NCI-H2107 (cell line): ENCODE measurements around the gene ZNRF3.
"Not testable (repeated sequence)": the region's sequence is repeated elsewhere in the genome, so short reads cannot be mapped to it uniquely, and the experiment has no call there.

Source experiments
- DNase-seq: peaks from one replicate; lab custom pipeline; 2025; lab: John Stamatoyannopoulos, UW

Gene ZNRF3

DNA sequence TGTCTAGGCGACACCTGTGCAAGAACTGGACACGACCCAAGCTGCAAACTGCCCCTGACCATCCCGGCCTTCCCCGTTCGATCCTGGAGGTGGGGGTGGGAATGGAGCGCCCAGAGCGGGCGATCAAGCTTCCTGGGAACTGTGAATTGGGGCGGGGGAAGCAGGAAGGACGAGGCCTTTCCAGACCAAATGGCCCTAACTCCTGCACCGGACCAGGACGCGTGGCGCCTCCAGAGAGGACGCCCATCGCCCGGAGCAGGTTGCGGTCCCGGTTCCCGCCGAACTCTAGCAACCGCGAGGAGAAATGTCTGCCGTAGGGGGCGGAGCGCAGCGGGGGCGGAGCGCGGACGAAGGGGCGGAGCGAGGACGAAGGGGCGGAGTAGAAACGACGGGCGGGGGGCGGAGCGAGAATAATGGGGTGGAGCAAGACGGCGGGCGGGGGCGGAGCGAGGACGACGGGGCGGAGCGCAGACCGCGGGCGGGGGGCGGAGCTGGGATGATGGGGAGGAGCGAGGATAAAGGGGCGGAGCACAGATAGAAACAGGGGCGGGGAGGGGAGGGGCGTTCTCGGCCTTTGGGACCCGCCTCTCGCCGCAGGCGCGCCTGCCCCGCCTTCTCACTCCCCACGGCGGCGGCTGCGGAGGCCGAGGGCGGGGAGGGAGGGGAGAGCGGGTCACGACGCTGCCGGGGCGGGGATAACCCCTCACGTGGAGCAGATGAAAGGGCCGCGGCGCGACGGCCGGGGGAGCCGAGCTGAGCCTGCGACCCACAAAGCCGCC lies at the start of gene ZNRF3:
TSS of gene ZNRF3 (plus strand) at position 695 of the 779 bp plus-strand sequence. CDS start 195 bp downstream, outside the sequence.
- peak; percentile 74 for DNase-seq

DNA sequence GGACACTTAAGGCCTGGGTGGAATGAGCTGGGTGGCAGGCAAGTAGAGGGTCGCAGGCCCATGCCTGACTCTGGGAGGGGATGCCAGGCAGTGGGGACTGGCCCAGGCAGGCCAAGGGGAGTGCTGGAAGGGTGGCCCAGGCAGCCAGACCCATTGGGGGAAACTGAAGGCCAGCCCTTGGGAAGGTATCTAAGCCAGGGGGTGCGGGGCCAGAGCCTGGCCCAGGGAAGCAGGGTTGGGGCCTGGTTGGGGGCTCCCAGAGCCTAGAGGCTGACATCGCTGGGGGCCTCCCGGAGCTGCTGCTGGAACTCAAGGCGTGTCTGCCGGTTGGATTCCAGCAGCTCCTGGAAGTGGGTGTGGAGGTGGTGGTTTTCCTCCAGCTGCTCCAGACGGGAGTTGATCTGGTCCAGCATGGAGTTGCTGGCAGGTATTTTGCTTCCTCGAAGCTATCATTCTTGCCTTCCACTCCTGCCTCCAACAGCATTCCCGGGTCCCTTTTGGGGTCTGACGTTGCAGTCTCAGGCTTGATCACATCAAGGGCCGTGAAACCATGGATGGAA lies 47.7 kb upstream of the ZNRF3 start:
- DNase-seq: no peak

DNA sequence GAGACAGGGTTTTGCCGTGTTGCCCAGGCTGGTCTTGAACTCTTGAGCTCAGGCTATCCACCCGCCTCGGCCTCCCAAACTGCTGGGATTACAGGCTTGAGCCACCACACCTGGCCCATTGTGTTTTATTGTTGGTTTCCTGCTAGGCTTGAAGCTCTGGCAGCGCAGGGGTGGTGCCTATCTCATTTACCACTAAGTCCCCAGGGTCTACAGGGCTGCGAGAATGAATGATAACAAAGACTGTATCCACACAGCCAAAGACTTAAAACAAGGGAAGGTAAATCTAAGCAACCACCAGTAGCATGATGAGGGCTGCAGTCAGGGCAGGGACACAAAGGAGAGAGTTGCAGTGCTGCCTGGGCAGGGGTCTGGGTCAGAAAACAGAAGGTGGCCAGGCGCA lies 45.7 kb upstream of the ZNRF3 start:
- no peak for DNase-seq

DNA sequence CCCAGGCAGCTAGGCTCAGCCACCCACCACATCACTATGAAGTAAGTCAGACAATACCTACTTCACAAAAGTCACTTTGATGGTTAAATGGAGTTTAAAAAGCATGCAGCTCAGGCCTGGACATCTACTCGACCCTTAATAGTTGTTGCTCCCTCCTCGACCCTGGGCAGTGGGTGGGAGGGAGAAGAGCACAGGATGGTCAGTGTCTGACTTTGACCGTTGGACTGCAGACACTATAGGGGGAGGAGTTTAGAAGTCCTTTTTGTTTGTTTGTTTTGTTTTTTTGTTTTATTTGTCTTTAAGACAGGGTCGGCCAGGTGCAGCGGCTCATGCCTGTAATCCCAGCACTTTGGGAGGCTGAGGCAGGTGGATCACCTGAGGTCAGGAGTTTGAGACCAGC lies 44.4 kb upstream of the ZNRF3 start:
- DNase-seq: no peak

DNA sequence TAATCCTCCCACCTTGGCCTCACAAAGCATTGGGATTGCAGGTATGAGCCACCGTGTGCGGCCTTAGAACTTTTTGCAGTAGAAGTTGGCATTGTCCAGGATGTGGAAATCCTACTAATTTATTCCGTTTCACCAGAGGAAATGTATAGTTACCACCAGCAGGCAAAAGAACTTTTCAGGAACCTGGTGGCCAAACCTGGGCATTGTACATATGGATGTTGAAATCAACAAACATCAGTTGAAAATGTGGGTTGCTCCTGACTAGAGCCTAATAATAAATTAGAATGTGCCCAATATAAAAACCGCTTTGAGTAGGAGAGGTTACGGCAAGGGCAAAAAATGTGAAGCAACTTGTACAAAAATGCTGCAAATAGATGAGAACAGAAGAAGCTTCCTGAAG lies 42.3 kb upstream of the ZNRF3 start:
- DNase-seq: no peak

DNA sequence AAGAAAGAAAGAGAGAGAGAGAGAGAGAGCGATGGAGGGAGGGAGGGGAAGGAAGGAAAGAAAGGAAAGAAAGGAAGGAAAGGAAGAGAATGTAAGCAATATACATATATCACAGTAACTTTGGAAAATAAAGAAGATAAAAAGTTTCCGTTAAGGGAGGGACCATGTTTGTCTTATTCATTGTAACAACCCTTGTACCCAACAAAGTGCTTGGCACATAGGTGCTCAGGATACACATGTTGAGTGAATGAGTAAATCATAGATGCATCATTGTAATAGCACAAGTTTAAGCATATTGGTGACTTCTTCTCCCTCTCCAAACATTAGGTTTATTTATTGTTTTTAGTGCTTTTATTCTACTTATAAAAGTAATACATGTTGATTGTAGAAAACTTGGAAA lies 39.7 kb upstream of the ZNRF3 start:
- no peak for DNase-seq

DNA sequence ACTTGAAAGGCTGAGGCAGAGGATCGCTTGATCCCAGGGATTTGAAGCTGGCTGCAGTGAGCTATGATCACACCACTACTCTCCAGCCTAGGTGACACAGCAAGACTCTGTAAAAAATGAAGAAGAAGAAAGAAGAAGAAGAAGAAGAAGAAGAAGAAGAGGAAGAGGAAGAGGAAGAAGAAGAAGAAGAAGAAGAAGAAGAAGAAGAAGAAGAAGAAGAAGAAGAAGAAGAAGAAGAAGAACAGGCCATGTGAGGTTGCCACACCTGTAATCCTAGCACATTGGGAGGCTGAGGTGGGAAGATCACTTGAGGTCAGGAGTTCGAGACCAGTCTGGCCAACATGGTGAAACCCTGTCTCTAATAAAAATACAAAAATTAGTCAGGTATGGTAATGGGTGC lies 39.1 kb upstream of the ZNRF3 start:
- not testable (repeated sequence) for DNase-seq

DNA sequence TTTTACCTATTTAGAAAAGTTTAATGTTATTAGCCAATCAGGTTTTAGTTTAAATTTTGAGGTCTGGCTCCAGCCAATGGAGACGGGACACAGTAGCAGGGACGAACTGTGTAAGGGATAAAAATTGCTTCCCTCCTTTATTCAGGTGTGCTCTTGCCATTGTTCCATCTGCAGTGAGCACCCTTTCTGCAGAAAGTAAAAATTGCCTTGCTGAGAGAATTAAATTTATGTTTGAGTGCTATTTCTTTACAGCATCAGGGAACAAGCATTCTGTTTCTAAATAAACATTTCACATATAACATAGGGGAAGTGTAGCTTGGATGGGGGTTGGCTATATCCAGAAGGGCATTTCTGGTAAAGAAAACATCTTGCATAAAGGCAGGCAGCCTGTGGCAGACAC lies 36.4 kb upstream of the ZNRF3 start:
- DNase-seq: no peak

DNA sequence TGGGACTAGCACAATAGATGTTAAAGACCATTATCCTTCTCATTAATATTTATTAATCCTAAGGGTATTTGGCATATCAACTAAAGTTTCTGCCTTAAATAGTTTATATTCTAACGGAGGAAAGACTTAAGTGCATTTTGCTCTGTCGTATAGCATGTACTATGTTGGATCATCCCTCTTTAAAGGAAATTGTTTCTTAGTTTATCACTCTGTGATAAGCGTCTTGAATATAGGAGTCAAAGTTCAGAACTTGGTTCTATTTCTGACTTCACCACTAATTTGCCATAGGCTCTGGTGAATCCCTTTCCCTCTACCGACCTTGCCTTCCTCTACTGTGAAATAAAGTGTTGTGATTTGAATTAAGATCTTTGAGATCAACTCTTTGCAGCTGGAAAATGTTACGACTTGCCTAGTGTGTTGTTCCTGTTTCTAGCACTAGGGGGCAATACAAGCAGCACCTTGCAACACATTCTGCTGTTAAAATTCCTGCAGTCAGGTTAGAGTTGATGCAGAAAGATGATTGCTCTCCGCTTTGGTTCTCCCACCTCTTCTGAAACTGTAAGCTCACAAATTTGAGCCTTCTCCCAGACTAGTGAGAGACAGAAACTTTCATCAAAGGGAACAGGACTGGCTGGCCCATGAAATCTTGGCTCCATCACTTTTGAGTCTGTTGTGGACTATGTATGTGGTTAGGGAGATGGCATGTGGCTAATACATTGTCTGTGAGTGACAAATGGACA lies 27.8 kb upstream of the ZNRF3 start:
- DNase-seq: peak; percentile 13

DNA sequence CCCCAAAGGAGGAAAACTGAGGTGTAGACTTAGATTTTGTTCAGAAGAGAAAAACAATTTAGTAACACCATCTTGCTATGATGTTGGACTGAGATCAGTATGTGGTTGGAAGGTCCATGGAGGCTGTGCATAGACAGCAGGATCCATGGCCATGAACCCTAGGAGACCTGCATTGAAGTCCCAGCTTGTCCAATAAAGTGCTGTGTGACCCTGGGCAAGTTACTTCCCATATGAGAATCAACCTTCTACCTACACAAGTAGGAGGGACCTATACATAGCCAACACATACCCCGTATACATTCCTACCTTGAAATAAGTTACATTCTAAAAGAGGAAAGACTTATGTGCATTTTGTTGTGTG lies 27.3 kb upstream of the ZNRF3 start:
- no peak for DNase-seq

DNA sequence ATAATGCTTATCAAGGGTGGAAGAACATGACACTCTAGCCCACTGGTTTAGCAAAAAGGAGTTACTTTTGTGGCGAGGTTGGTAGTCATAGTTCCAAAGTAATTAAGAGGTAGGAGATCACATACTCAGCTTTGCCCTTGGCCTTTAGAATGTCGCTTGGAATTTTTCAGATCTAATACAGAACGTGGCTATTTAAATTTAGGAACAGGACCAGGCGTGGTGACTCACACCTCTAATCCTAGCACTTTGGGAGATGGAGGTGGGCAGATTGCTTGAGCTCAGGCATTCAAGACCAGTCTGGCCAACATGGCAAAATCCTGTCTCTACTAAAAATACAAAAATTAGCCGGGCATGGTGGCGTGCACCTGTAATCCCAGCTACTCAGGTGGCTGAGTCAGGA lies 26.1 kb upstream of the ZNRF3 start:
- DNase-seq: no peak

DNA sequence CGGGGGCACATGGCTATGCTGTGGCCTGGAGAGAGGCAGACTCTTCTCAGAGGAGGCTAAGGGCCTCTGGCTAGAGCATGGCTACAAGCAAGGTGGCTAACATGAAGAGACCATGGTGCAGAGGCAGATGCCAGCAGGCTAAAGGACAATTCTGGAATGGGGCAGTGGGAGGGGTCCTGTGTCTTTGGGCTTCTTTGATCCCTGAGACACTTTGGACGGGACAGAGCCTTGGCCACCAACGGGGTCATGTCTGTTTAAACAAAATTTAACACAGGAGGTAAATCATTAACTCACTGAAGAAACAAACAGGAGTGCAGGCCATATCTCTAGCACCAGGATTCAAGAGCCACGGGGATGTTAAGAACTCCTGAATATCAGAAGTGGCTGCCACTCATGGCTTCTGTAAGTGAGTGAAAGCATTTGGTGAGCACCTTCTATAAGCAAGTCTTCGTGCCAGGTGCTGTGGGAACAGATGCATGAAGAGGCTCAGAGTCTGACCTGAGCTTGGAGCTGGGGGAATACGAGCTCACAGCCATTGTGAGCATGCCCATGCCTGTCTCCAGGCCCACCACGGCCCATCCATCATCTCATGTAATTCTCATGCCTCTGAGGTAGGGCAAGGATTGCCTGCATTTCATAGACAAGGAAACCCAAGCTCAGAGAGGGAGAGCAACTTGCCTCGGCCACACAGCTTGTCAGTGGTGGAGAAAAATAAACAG lies 18.3 kb upstream of the ZNRF3 start:
- no peak for DNase-seq

DNA sequence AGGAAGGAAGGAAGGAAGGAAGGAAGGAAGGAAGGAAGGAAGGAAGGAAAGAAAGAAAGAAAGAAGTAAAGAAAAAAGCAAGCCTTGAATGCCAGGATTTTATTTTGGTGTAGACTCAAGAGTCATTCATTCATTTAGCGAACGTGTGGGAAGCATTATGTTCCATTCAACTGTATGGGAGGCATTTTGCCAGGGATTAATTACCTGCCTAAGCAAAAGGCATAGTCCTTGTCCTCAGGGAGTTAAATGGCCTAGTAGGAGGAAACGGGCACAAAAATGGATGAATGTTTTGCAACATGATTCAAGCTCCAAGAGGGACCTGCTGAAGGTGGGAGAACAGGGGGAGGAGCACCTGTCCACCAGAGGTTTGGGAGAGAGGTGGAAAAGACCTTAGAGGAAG lies 16.2 kb upstream of the ZNRF3 start:
- no peak for DNase-seq

DNA sequence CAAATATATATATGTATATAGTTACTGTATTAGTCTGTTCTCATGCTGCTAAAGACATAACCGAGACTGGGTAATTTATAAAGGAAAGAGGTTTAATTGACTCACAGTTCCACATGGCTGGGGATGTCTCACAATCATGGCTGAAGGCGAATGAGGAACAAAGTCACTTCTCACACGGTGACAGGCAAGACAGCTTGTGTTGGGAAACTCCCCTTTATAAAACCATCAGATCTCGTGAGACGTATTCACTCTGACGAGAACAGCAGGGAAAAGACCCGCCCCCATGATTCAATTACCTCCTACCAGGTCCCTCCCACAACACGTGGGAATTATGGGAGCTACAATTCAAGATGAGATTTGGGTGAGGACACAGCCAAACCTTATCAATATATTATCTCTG lies 15.0 kb upstream of the ZNRF3 start:
- DNase-seq: not testable (repeated sequence)

DNA sequence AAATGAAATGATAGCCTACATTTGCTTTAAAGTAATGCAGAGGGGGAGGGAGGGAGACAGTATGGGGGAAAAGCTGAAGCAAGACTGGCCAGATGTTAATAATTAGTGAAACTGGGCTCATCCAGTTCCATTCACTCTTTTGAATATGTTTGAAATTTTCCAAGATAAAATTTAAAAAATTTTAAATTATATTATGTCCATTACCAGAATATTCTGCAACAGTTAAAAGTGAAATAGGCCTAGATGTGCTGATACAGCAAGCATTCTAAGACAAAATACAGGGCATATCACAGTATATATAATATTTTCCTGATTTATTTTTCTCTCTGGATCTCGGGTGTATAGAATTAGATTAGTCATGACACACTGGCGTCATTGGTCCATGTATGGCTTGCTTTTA lies 13.6 kb upstream of the ZNRF3 start:
- no peak for DNase-seq

DNA sequence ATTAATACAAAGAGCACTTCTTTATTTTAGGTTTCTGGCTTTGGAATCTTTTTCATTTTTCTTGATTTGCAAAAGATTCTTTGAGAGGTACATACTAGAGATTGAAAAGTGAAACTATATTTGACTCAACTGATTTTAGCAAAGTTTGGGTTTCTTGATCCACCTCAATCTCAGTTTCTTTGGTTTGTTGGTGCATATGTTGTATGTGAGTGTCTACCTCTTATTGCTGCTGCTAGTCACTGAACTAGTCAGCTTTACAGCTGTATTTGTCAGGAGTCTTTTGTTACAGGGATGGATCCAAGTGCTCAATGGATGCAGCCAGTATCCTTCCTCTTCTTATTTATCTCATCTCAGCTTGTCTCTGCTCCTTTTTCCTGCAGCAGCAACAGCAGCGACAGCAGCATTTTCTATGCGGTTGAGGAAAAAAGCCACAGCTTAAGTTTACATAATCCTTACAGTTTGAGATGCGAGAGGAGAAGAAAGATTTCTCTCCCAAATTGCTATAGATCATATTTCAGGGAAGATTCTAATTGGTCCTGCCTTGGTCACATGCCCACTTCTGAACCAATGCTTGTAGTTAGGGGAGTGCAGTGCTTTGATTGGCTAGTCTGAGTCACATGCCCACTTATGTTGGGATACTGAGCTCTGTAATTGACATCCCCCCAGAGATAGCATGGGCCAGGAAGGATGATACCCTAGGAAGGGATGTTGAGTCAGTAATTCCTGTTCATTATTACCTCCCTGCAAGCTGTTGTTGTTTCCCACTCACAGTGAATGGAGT lies 10.0 kb upstream of the ZNRF3 start:
- no peak for DNase-seq

DNA sequence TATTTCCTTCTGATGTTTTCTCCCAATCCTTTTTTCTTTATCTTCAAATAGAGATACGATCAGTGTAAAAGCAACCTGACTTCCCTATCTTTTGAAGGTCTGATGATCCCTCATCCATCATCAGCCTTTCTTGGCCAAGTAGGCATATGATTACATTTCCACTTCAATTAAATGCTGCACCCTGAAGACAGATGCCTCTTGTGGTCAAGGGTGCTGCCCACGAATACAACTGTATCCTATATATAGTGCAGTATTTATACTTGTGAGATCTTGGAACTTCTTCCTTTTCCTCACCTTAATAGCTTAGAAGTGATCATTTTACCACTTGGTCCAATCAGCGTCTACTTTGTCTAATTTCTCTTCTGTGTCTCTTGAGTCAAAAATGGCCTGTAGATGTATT lies 9.3 kb upstream of the ZNRF3 start:
- DNase-seq: no peak

DNA sequence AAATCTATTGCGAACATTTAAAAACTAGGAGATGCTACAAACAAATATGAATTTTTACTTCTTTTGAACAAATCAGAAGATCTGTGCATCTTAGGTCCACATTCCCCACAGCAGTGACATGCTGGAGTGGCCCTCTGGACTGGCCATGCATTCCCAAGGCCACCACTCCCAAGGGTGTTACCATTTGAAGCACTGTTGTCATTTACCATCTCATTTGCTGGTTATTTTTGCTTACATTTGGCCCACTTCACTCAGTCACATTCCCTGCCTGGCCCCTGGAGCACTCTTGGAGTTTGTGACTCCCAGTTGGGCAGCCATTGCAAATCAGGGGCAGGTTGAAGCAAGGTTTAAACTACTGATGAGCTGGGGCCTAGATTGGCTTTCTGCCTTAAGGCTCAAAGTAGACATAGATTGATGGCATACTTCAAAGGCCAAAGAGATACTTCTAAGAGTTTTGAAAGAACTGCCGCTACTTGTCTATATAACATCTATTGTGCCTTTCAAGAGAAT lies 8.5 kb upstream of the ZNRF3 start:
- DNase-seq: no peak

DNA sequence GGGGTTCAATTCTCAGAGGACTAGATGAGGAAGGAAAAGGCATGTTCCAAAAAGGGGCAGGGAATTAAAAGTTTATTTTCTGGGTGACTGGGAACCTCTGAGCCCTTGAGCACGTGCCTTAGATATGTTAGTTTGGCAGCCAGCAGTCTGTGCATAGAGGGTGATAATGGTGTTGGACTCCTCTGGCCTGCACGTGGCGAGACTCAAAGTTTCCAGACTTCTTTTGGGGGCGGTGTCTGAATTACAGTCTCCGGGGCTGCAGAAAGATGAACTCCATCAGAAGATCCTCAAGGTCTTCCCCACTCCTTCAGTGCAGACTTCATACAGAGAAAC lies 861 bp upstream of the ZNRF3 start:
- no peak for DNase-seq

DNA sequence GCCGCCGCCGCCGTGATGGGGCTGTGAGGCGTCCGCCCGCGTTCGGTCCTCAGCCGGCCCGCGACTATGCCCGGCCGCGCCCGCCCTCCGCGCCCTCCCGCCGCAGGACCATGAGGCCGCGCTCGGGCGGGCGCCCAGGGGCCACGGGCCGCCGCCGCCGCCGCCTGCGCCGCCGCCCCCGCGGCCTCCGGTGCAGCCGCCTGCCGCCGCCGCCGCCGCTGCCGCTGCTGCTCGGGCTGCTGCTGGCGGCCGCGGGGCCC lies 215 bp downstream of the ZNRF3 start:
- DNase-seq: no peak

DNA sequence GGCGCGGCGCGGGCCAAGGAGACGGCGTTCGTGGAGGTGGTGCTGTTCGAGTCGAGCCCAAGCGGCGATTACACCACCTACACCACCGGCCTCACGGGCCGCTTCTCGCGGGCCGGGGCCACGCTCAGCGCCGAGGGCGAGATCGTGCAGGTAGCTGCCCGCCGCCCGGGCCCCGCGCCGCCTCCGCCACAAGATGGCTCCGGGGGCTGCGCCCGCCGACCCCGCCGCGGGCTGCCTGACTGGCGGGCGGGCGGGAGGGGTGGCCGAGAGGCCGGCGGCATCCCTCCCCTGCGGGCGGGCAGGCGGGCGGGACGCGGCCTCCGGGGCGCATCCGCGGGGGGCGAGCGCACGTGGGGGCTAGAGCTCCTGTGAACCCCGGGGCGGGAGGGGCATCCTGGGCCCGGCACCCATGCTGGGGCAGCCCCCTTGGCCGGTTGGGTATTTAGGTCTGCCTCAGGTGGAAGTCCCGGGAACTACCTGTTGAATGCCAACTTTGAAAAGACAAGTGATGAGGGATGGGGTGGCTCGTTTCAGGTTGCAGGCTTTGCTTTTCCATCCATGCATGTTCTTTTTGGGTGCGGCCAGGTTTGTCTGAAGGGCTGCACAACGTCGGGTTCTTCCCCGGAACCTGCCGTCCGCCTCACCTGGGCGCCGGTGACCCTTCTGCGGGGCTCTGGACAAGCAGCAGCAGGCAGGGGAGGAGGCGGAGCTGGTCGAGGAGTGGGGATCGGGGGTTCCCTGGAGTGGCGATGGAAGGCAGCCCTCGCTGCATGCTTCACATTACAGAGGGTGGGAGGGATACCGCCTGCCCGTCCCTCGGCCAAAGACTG lies 760 bp downstream of the ZNRF3 start:
- DNase-seq: no peak
